Measurements from ENCODE around the gene DPCD.

DNA sequence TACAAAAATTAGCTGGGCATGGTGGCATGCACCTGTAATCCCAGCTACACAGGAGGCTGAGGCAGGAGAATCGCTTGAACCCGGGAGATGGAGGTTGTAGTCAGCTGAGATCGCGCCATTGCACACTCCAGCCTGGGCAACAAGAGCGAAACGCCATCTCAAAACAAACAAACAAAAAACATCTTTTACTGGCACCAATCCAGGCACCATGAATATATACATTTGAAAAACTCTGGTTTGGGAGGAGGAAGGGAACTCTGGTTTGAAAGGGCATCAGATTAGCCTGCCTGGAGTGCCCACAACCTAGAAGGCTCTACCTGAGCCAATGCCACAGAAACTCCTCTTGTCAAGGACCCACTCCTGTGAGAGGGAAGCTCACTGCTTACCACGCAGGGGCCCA, 16.0 kb upstream of the DPCD start:
- TF ChIP-seq, protein P1, sequence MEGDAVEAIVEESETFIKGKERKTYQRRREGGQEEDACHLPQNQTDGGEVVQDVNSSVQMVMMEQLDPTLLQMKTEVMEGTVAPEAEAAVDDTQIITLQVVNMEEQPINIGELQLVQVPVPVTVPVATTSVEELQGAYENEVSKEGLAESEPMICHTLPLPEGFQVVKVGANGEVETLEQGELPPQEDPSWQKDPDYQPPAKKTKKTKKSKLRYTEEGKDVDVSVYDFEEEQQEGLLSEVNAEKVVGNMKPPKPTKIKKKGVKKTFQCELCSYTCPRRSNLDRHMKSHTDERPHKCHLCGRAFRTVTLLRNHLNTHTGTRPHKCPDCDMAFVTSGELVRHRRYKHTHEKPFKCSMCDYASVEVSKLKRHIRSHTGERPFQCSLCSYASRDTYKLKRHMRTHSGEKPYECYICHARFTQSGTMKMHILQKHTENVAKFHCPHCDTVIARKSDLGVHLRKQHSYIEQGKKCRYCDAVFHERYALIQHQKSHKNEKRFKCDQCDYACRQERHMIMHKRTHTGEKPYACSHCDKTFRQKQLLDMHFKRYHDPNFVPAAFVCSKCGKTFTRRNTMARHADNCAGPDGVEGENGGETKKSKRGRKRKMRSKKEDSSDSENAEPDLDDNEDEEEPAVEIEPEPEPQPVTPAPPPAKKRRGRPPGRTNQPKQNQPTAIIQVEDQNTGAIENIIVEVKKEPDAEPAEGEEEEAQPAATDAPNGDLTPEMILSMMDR (IDR thresholded peaks at IDR 0.05), result no peak
- TF ChIP-seq POLR2A (IDR thresholded peaks at IDR 0.05), result no peak
